HUES6 (cell line): ENCODE results near the gene GLTP.

ENCODE experiments used
- H3K27ac ChIP-seq: 2 replicates; pipeline ENCODE4 v1.7.0; 2013; ENCODE audit warnings: low read depth, mild to moderate bottlenecking, low read length, inconsistent platforms
- H3K27me3 ChIP-seq: 2 replicates; pipeline ENCODE4 v1.6.1; 2013; ENCODE audit warnings: low read length; ENCODE audit not compliant: control insufficient read depth, insufficient read depth
- H3K36me3 ChIP-seq: 2 replicates; pipeline ENCODE4 v1.6.1; 2013; ENCODE audit warnings: low read length; ENCODE audit not compliant: control insufficient read depth, insufficient read depth
- H3K4me1 ChIP-seq: 2 replicates; pipeline ENCODE4 v1.6.1; 2013; ENCODE audit warnings: low read length; ENCODE audit not compliant: control insufficient read depth, insufficient read depth
- H3K4me3 ChIP-seq: 2 replicates; pipeline ENCODE4 v1.5.1; 2013; ENCODE audit warnings: low read depth, low read length
- H3K9ac ChIP-seq: one replicate; pipeline ENCODE4 v1.6.1; 2013; ENCODE audit warnings: mild to moderate bottlenecking, low read length
- H3K9me3 ChIP-seq: 2 replicates; pipeline ENCODE4 v1.6.1; 2013; ENCODE audit warnings: low read depth, low read length; ENCODE audit not compliant: control insufficient read depth, insufficient read depth

GLTP gene

GRCh38 chr12:109818253-109818652 lies 62.1 kb downstream of the GLTP start:
- no peak overlapping the region for H3K9ac ChIP-seq
- H3K27me3 ChIP-seq: no peaks in the 10 kb centered on the region
- H3K27ac ChIP-seq: no peak overlapping the region
- H3K36me3 ChIP-seq: peaks cover 10% of the 10 kb centered on the region
- peaks cover 12% of the 10 kb centered on the region for H3K4me1 ChIP-seq
- no peak overlapping the region for H3K4me3 ChIP-seq
- no peaks in the 10 kb centered on the region for H3K9me3 ChIP-seq

- Histone ChIP-seq H3K27me3 (no peaks in the 10 kb centered on the region), H3K9me3 (no peaks in the 10 kb centered on the region), H3K4me3 (no peak overlapping the region), H3K4me1 (peaks cover 7% of the 10 kb centered on the region), H3K27ac (no peak overlapping the region), H3K9ac (no peak overlapping the region), H3K36me3 (peaks cover 12% of the 10 kb centered on the region)
Observed at GRCh38 chr12:109817627-109818231, 62.6 kb downstream of the GLTP start.

- no peaks in the 10 kb centered on the region for H3K27me3 ChIP-seq
- no peaks in the 10 kb centered on the region for H3K9me3 ChIP-seq
- no peaks in the 10 kb centered on the region for H3K4me1 ChIP-seq
- no peak overlapping the region for H3K4me3 ChIP-seq
- peaks cover 15% of the 10 kb centered on the region for H3K36me3 ChIP-seq
- no peak overlapping the region for H3K27ac ChIP-seq
- H3K9ac ChIP-seq: no peak overlapping the region
Observed at GRCh38 chr12:109816870-109817269, 63.5 kb downstream of the GLTP start.

GRCh38 chr12:109815757-109816617 lies 64.4 kb downstream of the GLTP start:
- H3K4me1 ChIP-seq: no peaks in the 10 kb centered on the region
- no peak overlapping the region for H3K9ac ChIP-seq
- no peaks in the 10 kb centered on the region for H3K27me3 ChIP-seq

GRCh38 chr12:109815225-109815624 lies 65.1 kb downstream of the GLTP start:
- Histone ChIP-seq H3K36me3 (peaks cover 15% of the 10 kb centered on the region), H3K27ac (no peak overlapping the region)

More at GRCh38 chr12:109815757-109816617, 64.4 kb downstream of the GLTP start:
- no peaks in the 10 kb centered on the region for H3K9me3 ChIP-seq
- peaks cover 15% of the 10 kb centered on the region for H3K36me3 ChIP-seq
- H3K4me3 ChIP-seq: no peak overlapping the region
- no peak overlapping the region for H3K27ac ChIP-seq

GRCh38 chr12:109814600-109815150 lies 65.7 kb downstream of the GLTP start:
- Histone ChIP-seq H3K9me3 (no peaks in the 10 kb centered on the region), H3K9ac (no peak overlapping the region), H3K27ac (no peak overlapping the region), H3K36me3 (peaks cover 15% of the 10 kb centered on the region), H3K4me1 (no peaks in the 10 kb centered on the region), H3K27me3 (no peaks in the 10 kb centered on the region), H3K4me3 (no peak overlapping the region)

More at GRCh38 chr12:109815225-109815624, 65.1 kb downstream of the GLTP start:
- Histone ChIP-seq H3K4me1 (no peaks in the 10 kb centered on the region), H3K27me3 (no peaks in the 10 kb centered on the region), H3K4me3 (no peak overlapping the region), H3K9ac (no peak overlapping the region), H3K9me3 (no peaks in the 10 kb centered on the region)

GRCh38 chr12:109813810-109814416 lies 66.4 kb downstream of the GLTP start:
- Histone ChIP-seq H3K4me3 (no peak overlapping the region), H3K4me1 (no peaks in the 10 kb centered on the region), H3K27ac (no peak overlapping the region), H3K9me3 (no peaks in the 10 kb centered on the region), H3K27me3 (no peaks in the 10 kb centered on the region), H3K36me3 (peaks cover 15% of the 10 kb centered on the region), H3K9ac (no peak overlapping the region)

- H3K4me1 ChIP-seq: no peaks in the 10 kb centered on the region
- H3K9me3 ChIP-seq: no peaks in the 10 kb centered on the region
- H3K4me3 ChIP-seq: no peak overlapping the region
- no peaks in the 10 kb centered on the region for H3K27me3 ChIP-seq
- no peak overlapping the region for H3K9ac ChIP-seq
- no peak overlapping the region for H3K27ac ChIP-seq
- peaks cover 15% of the 10 kb centered on the region for H3K36me3 ChIP-seq
Observed at GRCh38 chr12:109811624-109811995, 68.7 kb downstream of the GLTP start.

- no peaks in the 10 kb centered on the region for H3K9me3 ChIP-seq
- no peaks in the 10 kb centered on the region for H3K27me3 ChIP-seq
- no peak overlapping the region for H3K4me3 ChIP-seq
- H3K27ac ChIP-seq: no peak overlapping the region
- no peaks in the 10 kb centered on the region for H3K4me1 ChIP-seq
- H3K36me3 ChIP-seq: peaks cover 15% of the 10 kb centered on the region
- no peak overlapping the region for H3K9ac ChIP-seq
Observed at GRCh38 chr12:109810954-109811623, 69.3 kb downstream of the GLTP start.

- Histone ChIP-seq H3K9me3 (no peaks in the 10 kb centered on the region), H3K9ac (no peak overlapping the region), H3K4me3 (no peak overlapping the region), H3K27ac (no peak overlapping the region), H3K27me3 (no peaks in the 10 kb centered on the region), H3K36me3 (peaks cover 12% of the 10 kb centered on the region), H3K4me1 (no peaks in the 10 kb centered on the region)
Observed at GRCh38 chr12:109808876-109809646, 71.3 kb downstream of the GLTP start.
